ENCODE data around the gene SH3TC1.
A peak's percentile ranks its signal among the peaks of the same experiment; 100 is the strongest.

SH3TC1 gene

DNA sequence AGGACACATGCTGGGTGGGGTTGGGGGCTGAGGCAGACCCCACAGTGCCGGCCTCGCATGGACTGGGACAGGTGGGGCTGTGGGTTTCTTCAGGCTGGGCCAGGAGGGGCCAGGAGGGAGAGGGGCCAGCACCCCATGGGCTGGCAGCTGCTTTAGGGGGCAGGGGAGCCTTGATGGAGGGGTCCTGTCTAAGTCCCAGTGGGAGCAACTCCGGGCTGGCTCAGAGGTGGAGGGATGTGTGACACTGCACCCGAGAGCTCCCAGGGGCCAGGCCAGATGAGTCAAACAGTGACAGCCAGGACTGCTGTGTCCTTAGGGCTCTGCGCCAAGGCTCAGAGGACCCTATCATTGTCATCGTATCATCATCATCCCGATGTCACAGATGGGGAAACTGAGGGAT, 36.1 kb upstream of the SH3TC1 start:
- ChIA-PET POLR2A (ENCODE audit: low non-redundant PET) (no interaction called here), CTCF (no interaction called here)
- no peak for DNase-seq (ENCODE audit: low spot score)
- TF ChIP-seq, protein P1, sequence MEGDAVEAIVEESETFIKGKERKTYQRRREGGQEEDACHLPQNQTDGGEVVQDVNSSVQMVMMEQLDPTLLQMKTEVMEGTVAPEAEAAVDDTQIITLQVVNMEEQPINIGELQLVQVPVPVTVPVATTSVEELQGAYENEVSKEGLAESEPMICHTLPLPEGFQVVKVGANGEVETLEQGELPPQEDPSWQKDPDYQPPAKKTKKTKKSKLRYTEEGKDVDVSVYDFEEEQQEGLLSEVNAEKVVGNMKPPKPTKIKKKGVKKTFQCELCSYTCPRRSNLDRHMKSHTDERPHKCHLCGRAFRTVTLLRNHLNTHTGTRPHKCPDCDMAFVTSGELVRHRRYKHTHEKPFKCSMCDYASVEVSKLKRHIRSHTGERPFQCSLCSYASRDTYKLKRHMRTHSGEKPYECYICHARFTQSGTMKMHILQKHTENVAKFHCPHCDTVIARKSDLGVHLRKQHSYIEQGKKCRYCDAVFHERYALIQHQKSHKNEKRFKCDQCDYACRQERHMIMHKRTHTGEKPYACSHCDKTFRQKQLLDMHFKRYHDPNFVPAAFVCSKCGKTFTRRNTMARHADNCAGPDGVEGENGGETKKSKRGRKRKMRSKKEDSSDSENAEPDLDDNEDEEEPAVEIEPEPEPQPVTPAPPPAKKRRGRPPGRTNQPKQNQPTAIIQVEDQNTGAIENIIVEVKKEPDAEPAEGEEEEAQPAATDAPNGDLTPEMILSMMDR (conservative IDR thresholded peaks at IDR 0.05; ENCODE audit: low read depth), result no peak
- H3K27ac ChIP-seq, result no peak overlapping the region

DNA sequence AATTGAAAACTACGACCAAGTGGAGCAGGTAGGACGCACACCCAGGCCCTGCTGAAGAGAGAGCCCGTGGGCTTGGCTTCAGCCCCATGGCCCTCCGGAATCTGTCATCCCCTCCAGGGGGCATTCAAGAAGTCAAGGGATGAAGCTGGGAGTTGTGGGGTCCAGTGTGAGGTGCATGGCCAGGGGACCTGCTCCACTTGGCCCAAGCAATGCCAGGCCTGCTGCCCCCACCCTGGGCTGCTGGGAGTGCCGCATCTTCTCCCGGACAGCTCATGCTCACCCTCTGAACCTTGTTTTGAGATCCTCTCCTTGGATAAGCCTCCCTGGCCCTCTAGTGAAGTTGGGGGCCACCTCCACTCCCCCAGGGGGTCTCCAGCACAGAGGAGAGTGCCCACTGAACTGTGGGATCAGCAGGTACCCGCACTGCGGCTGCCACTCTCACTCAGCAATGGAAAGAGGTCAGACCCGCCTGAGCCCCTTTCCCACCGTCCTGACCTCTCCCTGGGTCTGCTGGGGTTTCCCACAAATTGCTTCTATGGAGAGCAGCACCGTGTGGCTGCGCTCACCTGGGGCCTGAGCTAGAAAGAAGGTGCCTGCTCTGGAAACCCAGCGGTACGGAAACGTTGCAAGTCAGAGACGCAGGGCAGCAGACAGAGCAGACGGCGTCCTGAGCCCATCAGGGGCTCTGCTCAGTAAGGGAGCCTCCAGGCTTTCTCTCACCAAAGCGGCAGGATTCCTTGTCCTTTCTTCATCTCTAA, 35.5 kb upstream of the SH3TC1 start:
- TF ChIP-seq, protein P1 (conservative IDR thresholded peaks at IDR 0.05; ENCODE audit: low read depth), result no peak
- DNase-seq (ENCODE audit: low spot score), result no peak
- CTCF ChIA-PET, result interaction anchor here (0.6 kb wide), 1 partner anchor 11 kb away, joined by 3 read pairs; no protein-coding TSS in a partner anchor
- peak overlapping the region; percentile 22; the same call in 1 of the 2 replicates for H3K27ac ChIP-seq
- POLR2A ChIA-PET (ENCODE audit: low non-redundant PET), result no interaction called here

DNA sequence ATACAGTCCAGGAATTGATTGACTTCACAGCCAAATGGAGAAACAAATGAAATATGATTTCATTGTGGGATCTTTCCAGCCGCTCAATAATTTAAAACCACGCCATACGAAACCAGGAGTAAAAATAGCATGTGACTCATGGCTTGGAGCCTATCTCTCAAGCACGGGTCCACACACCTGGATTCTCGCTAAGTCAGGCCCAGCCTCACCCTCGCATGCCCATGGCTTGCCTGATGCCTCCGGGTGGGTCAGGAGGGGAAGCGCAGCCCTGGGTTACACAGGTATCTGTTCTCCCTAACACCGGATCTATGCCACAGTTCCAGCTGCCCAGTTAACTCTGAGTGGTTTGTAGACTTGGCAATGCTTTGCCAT, 34.9 kb upstream of the SH3TC1 start:
- CTCF ChIA-PET, result no interaction called here
- peak overlapping the region; percentile 22; the same call in 1 of the 2 replicates for H3K27ac ChIP-seq
- TF ChIP-seq, protein P1 (conservative IDR thresholded peaks at IDR 0.05; ENCODE audit: low read depth), result no peak
- peak; percentile 19 for DNase-seq (ENCODE audit: low spot score)
- POLR2A ChIA-PET (ENCODE audit: low non-redundant PET), result no interaction called here

DNA sequence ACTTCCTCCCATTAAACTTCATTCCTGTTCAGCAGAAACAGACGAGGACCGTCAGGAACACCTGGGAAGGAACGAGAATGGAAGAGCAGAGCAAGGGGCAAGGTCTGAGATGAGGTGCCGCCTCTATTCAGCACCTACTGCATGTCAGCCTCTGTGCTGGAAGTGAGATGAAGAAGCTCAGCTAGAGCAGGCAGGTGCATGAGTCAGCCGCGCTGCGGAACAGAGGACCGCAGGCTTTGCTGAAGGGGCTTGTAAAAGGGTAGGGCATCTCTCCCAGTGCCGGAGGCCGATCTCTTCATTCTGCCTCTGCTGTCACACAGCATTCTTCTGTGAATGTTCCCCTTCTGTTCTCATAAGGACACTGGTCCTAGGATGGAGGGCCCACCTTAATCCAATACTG, 34.4 kb upstream of the SH3TC1 start:
- POLR2A ChIA-PET (ENCODE audit: low non-redundant PET), result no interaction called here
- TF ChIP-seq, protein P1 (conservative IDR thresholded peaks at IDR 0.05; ENCODE audit: low read depth), result no peak
- no peak overlapping the region; the same call in 1 of the 2 replicates for H3K27ac ChIP-seq
- CTCF ChIA-PET, result no interaction called here
- no peak for DNase-seq (ENCODE audit: low spot score)

DNA sequence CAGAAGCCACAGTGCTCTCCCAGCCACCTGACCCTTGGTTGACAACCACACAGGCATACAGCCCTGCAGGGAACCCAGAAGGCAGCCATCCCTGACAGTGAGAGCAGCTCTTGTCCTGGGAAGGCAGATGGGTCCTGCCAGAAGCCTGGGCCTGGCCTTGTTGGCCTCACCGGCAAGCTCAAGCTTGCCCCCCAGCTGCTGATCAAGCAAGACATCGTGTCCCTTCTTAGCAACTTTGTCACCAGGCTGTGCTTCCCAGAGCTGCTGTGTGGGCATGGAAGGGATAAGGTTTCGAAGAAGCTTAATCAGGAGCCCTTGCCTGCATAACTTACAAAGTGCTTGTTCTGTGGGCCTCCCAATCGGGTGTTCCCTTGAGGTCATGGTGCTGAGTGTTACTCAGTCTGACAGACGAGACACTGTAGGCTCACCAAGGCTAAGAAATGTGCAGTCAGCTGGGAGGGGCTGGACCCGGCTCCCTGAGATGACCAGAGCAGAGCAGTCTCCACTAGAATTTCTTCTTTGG, 33.7 kb upstream of the SH3TC1 start:
- no peak overlapping the region for H3K27ac ChIP-seq
- TF ChIP-seq, protein P1 (conservative IDR thresholded peaks at IDR 0.05; ENCODE audit: low read depth), result no peak
- DNase-seq (ENCODE audit: low spot score), result no peak
- CTCF ChIA-PET, result interaction anchor here (0.6 kb wide), 1 partner anchor 16 kb away, joined by 4 read pairs; no protein-coding TSS in a partner anchor
- POLR2A ChIA-PET (ENCODE audit: low non-redundant PET), result no interaction called here

DNA sequence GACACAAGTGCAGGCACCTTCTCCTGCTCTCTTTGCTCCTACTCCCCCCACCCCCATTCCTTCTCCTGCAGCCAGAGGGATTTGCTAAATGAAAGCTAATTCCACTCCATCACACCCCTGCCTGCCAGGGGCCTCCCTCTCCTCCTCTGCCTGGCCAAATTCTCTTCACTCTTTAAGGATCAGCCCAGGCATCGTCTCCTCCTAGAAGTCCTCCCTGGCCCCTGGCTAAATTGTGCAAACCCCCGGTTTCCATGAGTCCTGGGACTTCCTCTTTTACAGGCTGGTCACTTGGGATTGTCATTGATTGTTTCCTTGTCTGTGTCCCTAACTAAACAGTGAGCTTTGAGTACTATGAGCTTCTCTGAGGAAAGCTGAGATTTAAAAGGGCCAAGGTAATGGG, 31.8 kb upstream of the SH3TC1 start:
- CTCF ChIA-PET, result interaction anchor here (1.5 kb wide), 1 partner anchor 9 kb away, joined by 7 read pairs; no protein-coding TSS in a partner anchor
- POLR2A ChIA-PET (ENCODE audit: low non-redundant PET), result no interaction called here
- H3K27ac ChIP-seq, result no peak overlapping the region
- DNase-seq (ENCODE audit: low spot score), result no peak
- TF ChIP-seq, protein P1 (conservative IDR thresholded peaks at IDR 0.05; ENCODE audit: low read depth), result no peak
